HuH-7.5 (cell line): ENCODE results near the gene ASAH2.
"Not testable (repeated sequence)": the region's sequence is repeated elsewhere in the genome, so short reads cannot be mapped to it uniquely, and the experiment has no call there.

Experiments used
- DNase-seq: peaks from one replicate; pipeline ENCODE4 v3.0.0; 2011; ENCODE audit warnings: low spot score

ASAH2 gene

GRCh38 chr10:50251394-50251793, at the start of gene ASAH2:
TSS of gene ASAH2 (minus strand) at chr10:50251516. CDS start at chr10:50248610, 2,906 bp downstream.
- no peak for DNase-seq

GRCh38 chr10:50299948-50300669, 48.8 kb upstream of the ASAH2 start:
- no peak for DNase-seq

- no peak for DNase-seq
Measured at GRCh38 chr10:50295367-50295766, 44.1 kb upstream of the ASAH2 start.

- DNase-seq = no peak
Measured at GRCh38 chr10:50294582-50294981, 43.3 kb upstream of the ASAH2 start.

- no peak for DNase-seq
Measured at GRCh38 chr10:50293513-50294313, 42.4 kb upstream of the ASAH2 start.

- no peak for DNase-seq
Measured at GRCh38 chr10:50291261-50291850, 40.0 kb upstream of the ASAH2 start.

- no peak for DNase-seq
Measured at GRCh38 chr10:50289196-50289595, 37.9 kb upstream of the ASAH2 start.

GRCh38 chr10:50286996-50287803, 35.9 kb upstream of the ASAH2 start:
- no peak for DNase-seq

- DNase-seq = no peak
Measured at GRCh38 chr10:50286517-50286916, 35.2 kb upstream of the ASAH2 start.

- no peak for DNase-seq
Measured at GRCh38 chr10:50281967-50282522, 30.7 kb upstream of the ASAH2 start.

GRCh38 chr10:50281210-50281966, 30.1 kb upstream of the ASAH2 start:
- DNase-seq = no peak

- no peak for DNase-seq
Measured at GRCh38 chr10:50280049-50280841, 28.9 kb upstream of the ASAH2 start.

- DNase-seq = peak; percentile 17
Measured at GRCh38 chr10:50279489-50279888, 28.2 kb upstream of the ASAH2 start.

GRCh38 chr10:50275650-50276235, 24.4 kb upstream of the ASAH2 start:
- DNase-seq = no peak

- DNase-seq = no peak
Measured at GRCh38 chr10:50272531-50272930, 21.2 kb upstream of the ASAH2 start.

GRCh38 chr10:50271564-50272250, 20.4 kb upstream of the ASAH2 start:
- DNase-seq = no peak

GRCh38 chr10:50267877-50268276, 16.6 kb upstream of the ASAH2 start:
- not testable (repeated sequence) for DNase-seq

GRCh38 chr10:50262625-50263024, 11.3 kb upstream of the ASAH2 start:
- not testable (repeated sequence) for DNase-seq

- DNase-seq = no peak
Measured at GRCh38 chr10:50260791-50261281, 9.5 kb upstream of the ASAH2 start.
